Measurements from ENCODE around the gene MYOF. TPM values are rescaled to one million over a fixed set of nuclear protein-coding genes. Genes with fewer than 3 reads are reported as not detected.

MYOF gene
- total RNA-seq, 4 donors from 2014 or later, result 44.6 to 113 (median 74.5) TPM

GRCh38 chr10:93261961-93262610 is 220.0 kb downstream of the MYOF start:
- no peak for TF ChIP-seq CTCF (IDR thresholded peaks at IDR 0.05)
- no peak for DNase-seq (ENCODE audit: low spot score)

GRCh38 chr10:93261089-93261488 is 221.0 kb downstream of the MYOF start:
- ATAC-seq (ENCODE audit: low FRiP score), result no peak
- no peak for DNase-seq (ENCODE audit: low spot score)
- TF ChIP-seq CTCF (IDR thresholded peaks at IDR 0.05), result no peak

More at GRCh38 chr10:93261961-93262610, 220.0 kb downstream of the MYOF start:
- ATAC-seq (ENCODE audit: low FRiP score), result no peak

- no peak for TF ChIP-seq CTCF (IDR thresholded peaks at IDR 0.05)
- ATAC-seq (ENCODE audit: low FRiP score), result no peak
- DNase-seq (ENCODE audit: low spot score), result no peak
Measured at GRCh38 chr10:93259126-93259525, 223.0 kb downstream of the MYOF start.

Small RNAs within 50 kb of the gene (small RNA-seq; reads per million reads assigned to genes)
- gene RNA5SP323, result not detected

Other genes starting within 250 kb of the MYOF start
- 1 to 10 TPM in 1 of 4 donors, under 1 TPM in 2, not detected in 1; 0.19 to 3.2 (median 0.32) TPM for gene CEP55, start 14.3 kb upstream of the MYOF start, total RNA-seq
- 1 to 10 TPM; 2.5 to 6.7 (median 3.1) TPM for gene FFAR4, start 84.3 kb upstream of the MYOF start, total RNA-seq
- gene RBP4, start 118.9 kb upstream of the MYOF start, total RNA-seq, result 1,000 to 10,000 TPM in 1 of 4 donors, 100 to 1,000 TPM in 3; 188 to 1,096 (median 353) TPM
- not detected for gene PDE6C, start 130.2 kb upstream of the MYOF start, total RNA-seq
- gene FRA10AC1, start 220.3 kb upstream of the MYOF start, total RNA-seq, result 10 to 100 TPM in 3 of 4 donors, 1 to 10 TPM in 1; 6.0 to 25.2 (median 12.7) TPM